GM12878 (cell line): Measurements from ENCODE around the gene PPM1E. TPM values are rescaled to one million over a fixed set of nuclear protein-coding genes. Genes with fewer than 3 reads are reported as not detected.
A peak's percentile ranks its signal among the peaks of the same experiment; 100 is the strongest.

Source experiments
- ATAC-seq: fragments of 200-7000 bp; cut with Tn5 transposase; 3 replicates; pipeline ENCODE4 v1.9.1; 2020; ENCODE audit warnings: mild to moderate bottlenecking, moderate library complexity
- BruUV-seq: library from RNA; stranded (reverse); fragments of 400-500 nt; replicated peaks from 2 replicates; lab custom pipeline; 2021; lab: Mats Ljungman, UMichigan
- CTCF ChIA-PET: fragments of 300-600 bp; sonication (Branson Sonifier 250); formaldehyde crosslinking; extraction: SDS; loops from one replicate; lab custom pipeline; 2021; ENCODE audit warnings: inconsistent platforms; lab: Yijun Ruan, JAX
- POLR2A ChIA-PET: fragments of 350-600 bp; formaldehyde crosslinking; extraction: SDS; loops from one replicate; lab custom pipeline; 2021; ENCODE audit warnings: inconsistent platforms; lab: Charles Lee
- RAD21 ChIA-PET: fragments of 300-600 bp; sonication (Branson Sonifier 250); formaldehyde crosslinking; loops from one replicate; lab custom pipeline; 2023; ENCODE audit warnings: antibody characterized with exemption; ENCODE audit not compliant: unreplicated experiment; lab: Charles Lee
- SMC1A ChIA-PET: fragments of 300-600 bp; sonication (Branson Sonifier 250); formaldehyde crosslinking; loops from one replicate; lab custom pipeline; 2023; ENCODE audit not compliant: unreplicated experiment, uncharacterized antibody; lab: Charles Lee
- DNase-seq: peaks from one replicate; pipeline ENCODE4 v3.0.0-alpha.2; 2011; ENCODE audit warnings: low read depth, low spot score
- FAIRE-seq: peaks from 3 replicates; lab custom pipeline; 2011; peaks lifted over from hg19 to GRCh38; lab: Jason Lieb, UNC
- H2AFZ ChIP-seq: 2 replicates; pipeline ENCODE4 v1.6.0; 2011; ENCODE audit warnings: low read depth, low read length, control low read depth; ENCODE audit not compliant: control insufficient read depth
- H3K27ac ChIP-seq: 2 replicates; pipeline ENCODE4 v1.5.1; 2011; ENCODE audit warnings: control low read depth; ENCODE audit not compliant: control insufficient read depth, insufficient read depth
- H3K27me3 ChIP-seq, 2 experiments: replicated peaks in 1 of 2; 2 replicates each; pipeline versions ENCODE4 v1.6.0 to v1.6.1; 2011; ENCODE audit warnings: low read length in 1 of 2; ENCODE audit not compliant: control insufficient read depth in 2 of 2, insufficient read depth in 2 of 2
- H3K36me3 ChIP-seq, 2 experiments: 2 replicates each; pipeline ENCODE4 v1.5.1; 2011; ENCODE audit warnings: low read length in 1 of 2; ENCODE audit not compliant: control insufficient read depth in 2 of 2, insufficient read depth in 2 of 2
- H3K4me1 ChIP-seq: 2 replicates; pipeline ENCODE4 v1.6.1; 2011; ENCODE audit warnings: mild to moderate bottlenecking, low read length, moderate library complexity, mixed read lengths; ENCODE audit not compliant: control insufficient read depth, insufficient read depth
- H3K4me2 ChIP-seq: 2 replicates; pipeline ENCODE4 v1.6.0; 2011; ENCODE audit warnings: control low read depth; ENCODE audit not compliant: control insufficient read depth, insufficient read depth
- H3K4me3 ChIP-seq: fragments of 200-600 bp; sonication (generic); 2 replicates; pipeline ENCODE4 v1.5.1; 2016
- H3K79me2 ChIP-seq: 2 replicates; pipeline ENCODE4 v1.6.0; 2011; ENCODE audit warnings: low read length; ENCODE audit not compliant: control insufficient read depth, insufficient read depth
- H3K9ac ChIP-seq: 2 replicates; pipeline ENCODE4 v1.8.0; 2011; ENCODE audit warnings: low read length, control low read depth, mixed read lengths; ENCODE audit not compliant: control insufficient read depth, insufficient read depth
- H3K9me3 ChIP-seq: replicated peaks from 3 replicates; pipeline ENCODE4 v1.5.1; 2011; ENCODE audit warnings: mild to moderate bottlenecking, low read length; ENCODE audit not compliant: control insufficient read depth, insufficient read depth
- H4K20me1 ChIP-seq: 2 replicates; pipeline ENCODE4 v1.6.0; 2011; ENCODE audit not compliant: control insufficient read depth, insufficient read depth
- CBX5 ChIP-seq: sonication (generic); IDR thresholded peaks from 2 replicates; pipeline ENCODE4 v1.6.1; 2016; ENCODE audit warnings: low read depth, moderate library complexity, mild to moderate bottlenecking, inconsistent platforms
- CHD4 ChIP-seq: fragments of 200-600 bp; sonication (generic); IDR thresholded peaks from 2 replicates; pipeline ENCODE4 v1.6.1; 2016; ENCODE audit warnings: mild to moderate bottlenecking
- CTCF ChIP-seq, 3 experiments: IDR thresholded peaks in 2 of 3; conservative IDR thresholded peaks in 1 of 3; 2 replicates each; pipeline ENCODE4 v1.5.1; 2011; ENCODE audit warnings: low read depth in 3 of 3, low read length in 3 of 3, mild to moderate bottlenecking in 3 of 3, control low read depth in 2 of 3, moderate library complexity in 2 of 3, inconsistent platforms in 1 of 3, mixed read lengths in 1 of 3; ENCODE audit not compliant: control insufficient read depth in 2 of 3, insufficient read depth in 1 of 3; ENCODE audit errors: extremely low read depth in 1 of 3
- ETV6 ChIP-seq, 2 experiments: fragments of 450-650 bp in 1 of 2; IDR thresholded peaks in 1 of 2; conservative IDR thresholded peaks in 1 of 2; 2 replicates each; pipeline ENCODE4 v1.6.1; 2014; ENCODE audit warnings: antibody characterized with exemption in 1 of 2, borderline replicate concordance in 1 of 2, low read depth in 1 of 2, mild to moderate bottlenecking in 1 of 2, moderate library complexity in 1 of 2
- FOS ChIP-seq: IDR thresholded peaks from 3 replicates; pipeline ENCODE4 v1.6.1; 2011; ENCODE audit warnings: borderline replicate concordance; ENCODE audit not compliant: insufficient read length; ENCODE audit errors: extremely low read depth
- GATAD2B ChIP-seq: fragments of 450-650 bp; conservative IDR thresholded peaks from 2 replicates; pipeline ENCODE4 v1.6.1; 2017; ENCODE audit warnings: low read depth, mild to moderate bottlenecking, moderate library complexity
- PAX5 ChIP-seq: IDR thresholded peaks from 2 replicates; pipeline ENCODE4 v1.6.1; 2011; ENCODE audit warnings: low read depth, low read length, borderline replicate concordance
- YY1 ChIP-seq: IDR thresholded peaks from 2 replicates; pipeline ENCODE4 v1.6.1; 2011; ENCODE audit warnings: low read depth, mild to moderate bottlenecking, low read length
- WGBS: methylation state at CpG from one replicate; pipeline ENCODE4 v1.1.6; 2016; ENCODE audit warnings: low lambda C conversion rate; ENCODE audit not compliant: insufficient replicate concordance, insufficient coverage; ENCODE audit errors: missing lambda C conversion rate; 5-methylcytosine and 5-hydroxymethylcytosine counted together
- in situ Hi-C: fragments of 300-500 bp; cut with MboI; formaldehyde crosslinking; loops from 9 replicates; pipeline ENCODE4 v1.14.3; 2018; ENCODE audit warnings: mixed read lengths
- intact Hi-C: fragments of 100-400 bp; cut with micrococcal nuclease; formaldehyde crosslinking; loops from one replicate; pipeline ENCODE4 v1.14.2; 2022; ENCODE audit not compliant: unreplicated experiment
- polyA plus RNA-seq, 11 experiments: library from polyadenylated mRNA; depleted of rRNA in 4 of 11; unstranded in 6 of 11; stranded (reverse) in 5 of 11; fragments of >200 nt; fragmentation: Nextera tagmentation in 4 of 11; fragmentation: Illumina TruSeq in 1 of 11; extraction: Ambion mirVana in 4 of 11; extraction: Trizol in 1 of 11; gene quantifications; 1 replicate in 1 of 11; 2 replicates in 10 of 11; pipeline versions ENCODE4 v1.2.1 to v1.2.3, GENCODE V29; 2011 to 2016; ENCODE audit warnings: inconsistent platforms in 2 of 11, missing spikeins in 2 of 11, low read depth in 1 of 11
- total RNA-seq, 4 experiments: library from RNA; depleted of rRNA in 3 of 4; stranded (reverse); fragments of >200 nt in 3 of 4; fragmentation: Illumina TruSeq in 1 of 4; extraction: Trizol in 1 of 4; gene quantifications; 2 replicates each; pipeline versions ENCODE4 v1.2.1 to v1.2.3, GENCODE V29; 2013 to 2021

Gene PPM1E
- total and polyA plus RNA-seq, 10 of the 15 experiments (the other 5 are each of a cell fraction or from before 2014, with no cell fraction given) = 0.07 to 0.28 (median 0.16) TPM

- SMC1A ChIA-PET = no interaction called here
- Histone ChIP-seq H3K27ac (no peak overlapping the region), H2AFZ (no peak overlapping the region), H3K9me3 (no peaks in the 10 kb centered on the region), H3K36me3 (no peaks in the 10 kb centered on the region), H3K4me3 (no peak overlapping the region), H4K20me1 (no peaks in the 10 kb centered on the region), H3K4me1 (no peaks in the 10 kb centered on the region), H3K4me2 (no peak overlapping the region), H3K9ac (no peak overlapping the region), H3K27me3 (no peaks in the 10 kb centered on the region), H3K79me2 (no peaks in the 10 kb centered on the region)
- TF ChIP-seq ETV6 (conservative IDR thresholded peaks at IDR 0.05 in 1 of 2, IDR thresholded peaks at IDR 0.05 in 1 of 2; ENCODE audit: borderline replicate concordance in 1 of 2, low read depth in 1 of 2) (0 out of 4 replicates have a peak, but pooled peaks of 1 of the 2 experiments have one; percentile 92), GATAD2B (no peak)
- CTCF ChIA-PET = no interaction called here
- no peak for ATAC-seq
- intact Hi-C loops = no loop called here
- POLR2A ChIA-PET = no interaction called here
- WGBS = 44% methylated on average over 1 of the region's 1 CpG
- RAD21 ChIA-PET = no interaction called here
- no TSS peak for BruUV-seq
- FAIRE-seq = no peak
- in situ Hi-C loops = no loop called here
- no peak for DNase-seq
Observed at GRCh38 chr17:58902322-58902721, 146.7 kb downstream of the PPM1E start.

GRCh38 chr17:58911741-58912343 lies 156.2 kb downstream of the PPM1E start:
- CTCF ChIA-PET = no interaction called here
- Histone ChIP-seq H3K27ac (no peak overlapping the region), H3K4me1 (no peaks in the 10 kb centered on the region), H3K9me3 (peaks cover 2% of the 10 kb centered on the region; the same call in 2 of the 3 replicates), H3K27me3 (no peaks in the 10 kb centered on the region), H3K4me3 (no peak overlapping the region), H4K20me1 (no peaks in the 10 kb centered on the region), H3K4me2 (no peak overlapping the region), H3K36me3 (no peaks in the 10 kb centered on the region), H2AFZ (no peak overlapping the region), H3K9ac (no peak overlapping the region), H3K79me2 (no peaks in the 10 kb centered on the region)
- no peak for DNase-seq
- WGBS = 67% methylated on average over 8 of the region's 8 CpGs
- in situ Hi-C loops (no loop called here), intact Hi-C loops (no loop called here)
- RAD21 ChIA-PET = no interaction called here
- ATAC-seq = no peak
- SMC1A ChIA-PET = interaction anchor here (0.7 kb wide), 1 partner anchor 18 kb away, joined by 3 read pairs; no protein-coding TSS in a partner anchor
- POLR2A ChIA-PET = interaction anchor here (0.6 kb wide), 1 partner anchor 29 kb away, joined by 3 read pairs; no protein-coding TSS in a partner anchor
- BruUV-seq = no TSS peak
- TF ChIP-seq PAX5 = no peak
- TF ChIP-seq FOS = no peak
- TF ChIP-seq CBX5 = peak; percentile 88
- no peak for TF ChIP-seq CTCF (IDR thresholded peaks at IDR 0.05 in 2 of 3, conservative IDR thresholded peaks at IDR 0.05 in 1 of 3; ENCODE audit: control insufficient read depth in 2 of 3, extremely low read depth in 1 of 3, insufficient read depth in 1 of 3, low read depth in 3 of 3, low read length in 3 of 3)
- no peak for TF ChIP-seq YY1
- TF ChIP-seq CHD4 = no peak
- FAIRE-seq = no peak
